K562 (cell line): Measurements from ENCODE around the gene NINJ2.

Experiments
- CBX1 ChIP-seq: sonication (generic); IDR thresholded peaks from 2 replicates; pipeline ENCODE4 v1.6.1; 2016; ENCODE audit warnings: antibody characterized with exemption, low read depth, mild to moderate bottlenecking
- EZH2 ChIP-seq: IDR thresholded peaks from 2 replicates; pipeline ENCODE4 v1.6.1; 2012; ENCODE audit warnings: low read depth, mild to moderate bottlenecking, inconsistent platforms, low read length, borderline replicate concordance
- MAFF ChIP-seq: IDR thresholded peaks from 2 replicates; pipeline ENCODE4 v1.6.1; 2012; ENCODE audit warnings: low read length, improper control_type of control experiment
- POLR2A ChIP-seq: fragments of 450-650 bp; conservative IDR thresholded peaks from 2 replicates; pipeline ENCODE4 v1.6.1; 2016
- POLR3A ChIP-seq: IDR thresholded peaks from 2 replicates; pipeline ENCODE4 v1.6.1; 2011; ENCODE audit warnings: borderline replicate concordance, mild to moderate bottlenecking, moderate library complexity; ENCODE audit not compliant: insufficient read length, insufficient read depth; ENCODE audit errors: extremely low read depth
- RAD21 ChIP-seq, 2 experiments: fragments of 250-450 bp in 1 of 2; fragments of 450-650 bp in 1 of 2; sonication (Bioruptor Pico) in 1 of 2; formaldehyde crosslinking in 1 of 2; IDR thresholded peaks in 1 of 2; conservative IDR thresholded peaks in 1 of 2; 2 replicates each; pipeline versions ENCODE4 v1.4.0 to v1.8.0; 2020 to 2022; ENCODE audit warnings: mild to moderate bottlenecking in 2 of 2, moderate library complexity in 1 of 2
- RBM15 ChIP-seq: fragments of 200-400 bp; formaldehyde crosslinking; IDR thresholded peaks from 2 replicates; pipeline ENCODE4 v1.6.1; 2018; ENCODE audit warnings: mild to moderate bottlenecking, low read length, moderate library complexity; ENCODE audit not compliant: insufficient read depth
- TAF7 ChIP-seq: fragments of 450-650 bp; IDR thresholded peaks from 2 replicates; pipeline ENCODE4 v1.6.1; 2016; ENCODE audit warnings: missing genetic modification characterization, missing compliant biosample characterization
- TEAD4 ChIP-seq, 2 experiments: sonication (generic) in 1 of 2; formaldehyde crosslinking in 1 of 2; IDR thresholded peaks; 2 replicates each; pipeline versions ENCODE4 v1.6.1 to v1.8.0; 2012 to 2022; ENCODE audit warnings: borderline replicate concordance in 1 of 2, inconsistent platforms in 1 of 2, low read length in 1 of 2, mild to moderate bottlenecking in 1 of 2, missing genetic modification reagents in 1 of 2
- TSHZ1 ChIP-seq: fragments of 250-450 bp; sonication (Bioruptor Pico); IDR thresholded peaks from 2 replicates; pipeline ENCODE4 v1.4.0; 2020; ENCODE audit warnings: mild to moderate bottlenecking, moderate library complexity
- ZBTB26 ChIP-seq: fragments of 450-650 bp; formaldehyde crosslinking; IDR thresholded peaks from 2 replicates; pipeline ENCODE4 v1.4.0; 2022; ENCODE audit warnings: missing genetic modification characterization
- ZNF140 ChIP-seq: fragments of 250-450 bp; sonication (Bioruptor Pico); IDR thresholded peaks from 2 replicates; pipeline ENCODE4 v1.8.0; 2021; ENCODE audit warnings: moderate library complexity, mild to moderate bottlenecking, inconsistent platforms
- ZNF644 ChIP-seq: fragments of 200-800 bp; sonication (Bioruptor generic); IDR thresholded peaks from 2 replicates; pipeline ENCODE4 v1.6.1; 2016; ENCODE audit warnings: low read depth, missing genetic modification characterization, missing compliant biosample characterization
- ZNF699 ChIP-seq: fragments of 250-450 bp; sonication (Bioruptor Pico); IDR thresholded peaks from 2 replicates; pipeline ENCODE4 v1.8.0; 2021; ENCODE audit warnings: mild to moderate bottlenecking, moderate library complexity; ENCODE audit not compliant: insufficient replicate concordance

GRCh38 chr12:704516-705242, 41.4 kb upstream of the NINJ2 start:
- TF ChIP-seq POLR2A (no peak), EZH2 (no peak), MAFF (no peak), TAF7 (tag) (no peak), RAD21 (CRISPR knock-in tag; conservative IDR thresholded peaks at IDR 0.05 in 1 of 2, IDR thresholded peaks at IDR 0.05 in 1 of 2) (no peak), TSHZ1 (CRISPR knock-in tag) (no peak), ZNF699 (no peak), ZBTB26 (no peak), CBX1 (no peak), POLR3A (no peak), ZNF140 (no peak), RBM15 (no peak), ZNF644 (tag) (no peak), TEAD4 (IDR thresholded peaks at IDR 0.05; ENCODE audit: low read length) (no peak), TEAD4 (CRISPR knock-in tag; IDR thresholded peaks at IDR 0.05; ENCODE audit: borderline replicate concordance) (no peak)
